Keratinocyte (primary cell): ENCODE measurements around the gene RNASEH1. TPM values are rescaled to one million over a fixed set of nuclear protein-coding genes. Genes with fewer than 3 reads are reported as not detected.

Source experiments
- DNase-seq: peaks from one replicate; pipeline ENCODE4 v3.0.0-alpha.2; 2011; ENCODE audit warnings: low read depth, missing footprints, low spot score
- FAIRE-seq: peaks from 2 replicates; lab custom pipeline; 2011; peaks lifted over from hg19 to GRCh38; lab: Jason Lieb, UNC
- H2AFZ ChIP-seq: 2 replicates; pipeline ENCODE4 v1.6.0; 2012; ENCODE audit warnings: low read length, control low read depth, inconsistent platforms; ENCODE audit not compliant: control insufficient read depth
- H3K27ac ChIP-seq: 2 replicates; pipeline ENCODE4 v1.5.1; 2011; ENCODE audit warnings: low read length; ENCODE audit not compliant: control insufficient read depth, insufficient read depth
- H3K27me3 ChIP-seq: 3 replicates; pipeline ENCODE4 v1.6.0; 2011; ENCODE audit warnings: low read length; ENCODE audit not compliant: control insufficient read depth, insufficient read depth; ENCODE audit errors: extremely low read depth
- H3K36me3 ChIP-seq, 2 experiments: 2 replicates in 1 of 2; 3 replicates in 1 of 2; pipeline ENCODE4 v1.5.1; 2011; ENCODE audit warnings: low read length in 2 of 2, mild to moderate bottlenecking in 1 of 2; ENCODE audit not compliant: control insufficient read depth in 2 of 2, insufficient read depth in 2 of 2; ENCODE audit errors: extremely low read depth in 1 of 2
- H3K4me1 ChIP-seq: 3 replicates; pipeline ENCODE4 v1.5.1; 2011; ENCODE audit warnings: low read length; ENCODE audit not compliant: control insufficient read depth, insufficient read depth; ENCODE audit errors: extremely low read depth
- H3K4me2 ChIP-seq: 3 replicates; pipeline ENCODE4 v1.6.0; 2011; ENCODE audit warnings: low read depth, low read length; ENCODE audit not compliant: control insufficient read depth, insufficient read depth; ENCODE audit errors: extremely low read depth
- H3K4me3 ChIP-seq, 3 experiments: fragments of 200-600 bp in 1 of 3; sonication (generic) in 1 of 3; 2 replicates in 2 of 3; 3 replicates in 1 of 3; pipeline ENCODE4 v1.5.1; 2011 to 2016; ENCODE audit warnings: low read length in 3 of 3, mild to moderate bottlenecking in 3 of 3, control low read depth in 2 of 3, inconsistent platforms in 1 of 3, low read depth in 1 of 3, mixed read lengths in 1 of 3, mixed run types in 1 of 3, moderate library complexity in 1 of 3; ENCODE audit not compliant: control insufficient read depth in 2 of 3, insufficient read depth in 2 of 3; ENCODE audit errors: extremely low read depth in 1 of 3
- H3K79me2 ChIP-seq: 2 replicates; pipeline ENCODE4 v1.6.0; 2012; ENCODE audit warnings: low read length; ENCODE audit not compliant: control insufficient read depth, insufficient read depth
- H3K9ac ChIP-seq: 3 replicates; pipeline ENCODE4 v1.6.0; 2011; ENCODE audit warnings: low read length; ENCODE audit not compliant: control insufficient read depth, insufficient read depth; ENCODE audit errors: extremely low read depth
- H3K9me1 ChIP-seq: 3 replicates; pipeline ENCODE4 v1.6.0; 2011; ENCODE audit warnings: low read length; ENCODE audit not compliant: control insufficient read depth, insufficient read depth; ENCODE audit errors: extremely low read depth
- H3K9me3 ChIP-seq: 2 replicates; pipeline ENCODE4 v1.5.1; 2012; ENCODE audit warnings: low read depth, low read length; ENCODE audit not compliant: control insufficient read depth
- H4K20me1 ChIP-seq: 3 replicates; pipeline ENCODE4 v1.6.0; 2011; ENCODE audit warnings: low read length; ENCODE audit not compliant: control insufficient read depth, insufficient read depth; ENCODE audit errors: extremely low read depth
- EZH2 ChIP-seq: IDR thresholded peaks from one replicate; pipeline ENCODE4 v1.6.1; 2012; ENCODE audit warnings: inconsistent platforms, mild to moderate bottlenecking, low read length, moderate library complexity
- dilution Hi-C: fragments of 300-500 bp; cut with MboI; formaldehyde crosslinking; loops from one replicate; pipeline ENCODE4 v1.7.0; 2020; ENCODE audit warnings: low sequenced_read_pairs; ENCODE audit not compliant: extremely low pct_ligation_motif_present
- polyA plus RNA-seq, 5 experiments: library from polyadenylated mRNA; depleted of rRNA in 3 of 5; stranded (reverse) in 3 of 5; stranded (forward) in 1 of 5; unstranded in 1 of 5; fragments of >200 nt; gene quantifications; 1 replicate in 1 of 5; 2 replicates in 3 of 5; 3 replicates in 1 of 5; pipeline versions ENCODE4 v1.2.1 to v1.2.3, GENCODE V29; 2011 to 2012; ENCODE audit warnings: missing spikeins in 2 of 5, low read depth in 1 of 5, low replicate concordance in 1 of 5
- TF ChIP-seq, protein P1 (sequence below), 3 experiments: IDR thresholded peaks in 1 of 3; conservative IDR thresholded peaks in 1 of 3; optimal IDR thresholded peaks in 1 of 3; 2 replicates in 2 of 3; 3 replicates in 1 of 3; pipeline versions ENCODE3 to v1.5.1; 2011; ENCODE audit warnings: low read length in 3 of 3, mild to moderate bottlenecking in 3 of 3, moderate library complexity in 2 of 3, control low read depth in 1 of 3, inconsistent platforms in 1 of 3; ENCODE audit not compliant: insufficient read depth in 2 of 3; ENCODE audit errors: extremely low read depth in 1 of 3

RNASEH1 gene
- polyA plus RNA-seq, 1 donor (not counting 4 experiments of a cell fraction or from before 2014, with no cell fraction given): 15.3 TPM

DNA sequence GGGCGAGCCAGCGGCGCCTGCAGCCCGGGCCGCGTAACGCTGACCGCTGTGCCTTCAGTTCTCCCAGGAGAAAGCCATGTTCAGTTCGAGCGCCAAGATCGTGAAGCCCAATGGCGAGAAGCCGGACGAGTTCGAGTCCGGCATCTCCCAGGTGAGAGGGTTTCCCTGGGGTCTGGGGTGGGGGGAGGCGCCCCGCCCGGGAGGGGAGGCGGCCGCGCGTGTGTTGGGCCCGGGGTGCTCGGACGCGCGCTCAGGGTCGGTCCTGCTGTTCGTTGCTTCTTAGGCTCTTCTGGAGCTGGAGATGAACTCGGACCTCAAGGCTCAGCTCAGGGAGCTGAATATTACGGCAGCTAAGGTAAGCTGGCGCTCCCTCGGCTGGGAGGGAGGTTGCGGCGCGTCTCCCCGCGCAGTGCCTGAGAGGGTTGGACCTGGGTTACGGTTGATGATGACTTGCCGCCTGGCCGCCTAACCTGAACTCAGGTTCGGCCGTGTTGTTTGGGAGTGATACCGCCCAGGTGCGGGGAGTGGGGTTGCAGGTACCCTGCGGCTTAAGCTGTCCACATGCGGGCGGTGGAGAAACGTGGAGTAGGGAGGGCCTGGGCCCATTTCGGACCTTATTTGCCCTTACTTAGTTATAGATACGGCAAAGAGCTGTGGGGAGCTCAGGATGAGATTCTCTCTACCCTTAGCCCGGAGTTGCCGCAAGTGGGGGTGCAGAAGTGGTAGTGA lies 17.6 kb upstream of the RNASEH1 start:
- dilution Hi-C loops: no loop called here
- Histone ChIP-seq H4K20me1 (peaks cover 21% of the 10 kb centered on the region), H3K27ac (peak overlapping the region; percentile 67), H3K79me2 (peaks cover 52% of the 10 kb centered on the region), H3K9ac (peak overlapping the region; percentile 85), H3K9me1 (peaks cover 2% of the 10 kb centered on the region), H3K4me1 (peaks cover 33% of the 10 kb centered on the region), H3K4me3 (peak overlapping the region; percentile 73 to 91 (median 79)), H2AFZ (no peak overlapping the region), H3K4me2 (peak overlapping the region; percentile 92), H3K27me3 (no peaks in the 10 kb centered on the region), H3K9me3 (no peaks in the 10 kb centered on the region), H3K36me3 (peaks cover 11 to 41% of the 10 kb centered on the region in 2 experiments)
- FAIRE-seq (no peak), DNase-seq (no peak)
- TF ChIP-seq, protein P1, sequence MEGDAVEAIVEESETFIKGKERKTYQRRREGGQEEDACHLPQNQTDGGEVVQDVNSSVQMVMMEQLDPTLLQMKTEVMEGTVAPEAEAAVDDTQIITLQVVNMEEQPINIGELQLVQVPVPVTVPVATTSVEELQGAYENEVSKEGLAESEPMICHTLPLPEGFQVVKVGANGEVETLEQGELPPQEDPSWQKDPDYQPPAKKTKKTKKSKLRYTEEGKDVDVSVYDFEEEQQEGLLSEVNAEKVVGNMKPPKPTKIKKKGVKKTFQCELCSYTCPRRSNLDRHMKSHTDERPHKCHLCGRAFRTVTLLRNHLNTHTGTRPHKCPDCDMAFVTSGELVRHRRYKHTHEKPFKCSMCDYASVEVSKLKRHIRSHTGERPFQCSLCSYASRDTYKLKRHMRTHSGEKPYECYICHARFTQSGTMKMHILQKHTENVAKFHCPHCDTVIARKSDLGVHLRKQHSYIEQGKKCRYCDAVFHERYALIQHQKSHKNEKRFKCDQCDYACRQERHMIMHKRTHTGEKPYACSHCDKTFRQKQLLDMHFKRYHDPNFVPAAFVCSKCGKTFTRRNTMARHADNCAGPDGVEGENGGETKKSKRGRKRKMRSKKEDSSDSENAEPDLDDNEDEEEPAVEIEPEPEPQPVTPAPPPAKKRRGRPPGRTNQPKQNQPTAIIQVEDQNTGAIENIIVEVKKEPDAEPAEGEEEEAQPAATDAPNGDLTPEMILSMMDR (optimal IDR thresholded peaks at IDR 0.05 in 1 of 3, IDR thresholded peaks at IDR 0.05 in 1 of 3, conservative IDR thresholded peaks at IDR 0.05 in 1 of 3; ENCODE audit: extremely low read depth in 1 of 3, insufficient read depth in 2 of 3, low read length in 3 of 3): no peak
- no peak for TF ChIP-seq EZH2

DNA sequence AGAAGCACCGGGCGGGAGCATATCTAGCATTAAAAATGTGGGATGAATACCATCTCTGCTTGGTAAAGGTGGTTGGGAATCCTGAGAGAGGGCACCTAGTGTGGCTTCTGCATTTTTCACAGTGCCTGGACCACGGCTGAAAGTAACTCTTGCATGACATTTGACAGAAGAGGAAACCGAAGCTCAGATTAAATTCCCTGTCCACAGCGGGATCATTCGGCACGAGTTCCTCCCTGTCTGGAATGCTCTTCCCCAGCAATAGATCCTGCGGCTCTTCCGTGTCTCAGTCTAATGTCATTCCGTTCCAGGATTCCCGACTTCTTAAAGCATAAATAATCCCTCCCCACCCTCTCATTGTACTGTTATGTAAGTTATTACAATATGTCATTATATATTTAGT lies 16.0 kb upstream of the RNASEH1 start:
- no peak overlapping the region for H3K9ac ChIP-seq
- peaks cover 2 to 28% of the 10 kb centered on the region in 2 experiments for H3K36me3 ChIP-seq
- no peak overlapping the region for H3K27ac ChIP-seq
- no peak overlapping the region for H3K4me3 ChIP-seq
- TF ChIP-seq, protein P1 (optimal IDR thresholded peaks at IDR 0.05 in 1 of 3, IDR thresholded peaks at IDR 0.05 in 1 of 3, conservative IDR thresholded peaks at IDR 0.05 in 1 of 3; ENCODE audit: extremely low read depth in 1 of 3, insufficient read depth in 2 of 3, low read length in 3 of 3): no peak
- TF ChIP-seq EZH2: no peak
- DNase-seq: no peak
- H4K20me1 ChIP-seq: peaks cover 8% of the 10 kb centered on the region
- no peak for FAIRE-seq
- no peak overlapping the region for H2AFZ ChIP-seq
- H3K27me3 ChIP-seq: no peaks in the 10 kb centered on the region
- dilution Hi-C loops: no loop called here
- peaks cover 29% of the 10 kb centered on the region for H3K4me1 ChIP-seq
- no peaks in the 10 kb centered on the region for H3K9me3 ChIP-seq
- peaks cover 2% of the 10 kb centered on the region for H3K9me1 ChIP-seq
- no peak overlapping the region for H3K4me2 ChIP-seq
- H3K79me2 ChIP-seq: peaks cover 39% of the 10 kb centered on the region
